IMR-90 (cell line): ENCODE measurements around the gene SOSTDC1. TPM values are rescaled to one million over a fixed set of nuclear protein-coding genes. Genes with fewer than 3 reads are reported as not detected.

ENCODE experiments used
- ATAC-seq: fragments of 200-7000 bp; cut with Tn5 transposase; 2 replicates; pipeline ENCODE4 v1.9.1; 2020; ENCODE audit warnings: low read depth, mild to moderate bottlenecking, moderate library complexity
- BruUV-seq: library from RNA; stranded (reverse); fragments of 400-500 nt; replicated peaks from 2 replicates; lab custom pipeline; 2021; lab: Mats Ljungman, UMichigan
- CTCF ChIA-PET: fragments of 300-600 bp; formaldehyde crosslinking; extraction: SDS; loops from one replicate; lab custom pipeline; 2021; ENCODE audit warnings: antibody characterized with exemption; lab: Yijun Ruan, JAX
- POLR2A ChIA-PET: fragments of 300-600 bp; sonication (Branson Sonifier 250); formaldehyde crosslinking; loops from one replicate; lab custom pipeline; 2022; ENCODE audit warnings: antibody characterized with exemption; ENCODE audit not compliant: unreplicated experiment; lab: Charles Lee
- DNase-seq: peaks from one replicate; pipeline ENCODE4 v3.0.0; 2013
- H2AFZ ChIP-seq: replicated peaks from 2 replicates; pipeline ENCODE3; 2013; ENCODE audit warnings: low read length, mild to moderate bottlenecking; ENCODE audit not compliant: poor library complexity
- H2AK5ac ChIP-seq: 2 replicates; pipeline ENCODE4 v1.6.1; 2013; ENCODE audit warnings: low read depth, low read length, inconsistent platforms
- H2AK9ac ChIP-seq: replicated peaks from 2 replicates; pipeline ENCODE3; 2013; ENCODE audit warnings: mild to moderate bottlenecking, low read depth, low read length, moderate library complexity; ENCODE audit not compliant: poor library complexity
- H2BK120ac ChIP-seq: 2 replicates; pipeline ENCODE4 v1.6.1; 2013; ENCODE audit warnings: low read depth, low read length, inconsistent platforms
- H2BK15ac ChIP-seq: 3 replicates; pipeline ENCODE4 v1.6.1; 2013; ENCODE audit warnings: low read depth, low read length, inconsistent platforms
- H2BK20ac ChIP-seq: 2 replicates; pipeline ENCODE4 v1.6.1; 2013; ENCODE audit warnings: low read depth, mild to moderate bottlenecking, inconsistent platforms, low read length, moderate library complexity
- H2BK5ac ChIP-seq: 2 replicates; pipeline ENCODE4 v1.6.1; 2013; ENCODE audit warnings: mild to moderate bottlenecking, low read depth, low read length, inconsistent platforms; ENCODE audit not compliant: poor library complexity, severe bottlenecking
- H3K14ac ChIP-seq: replicated peaks from 2 replicates; pipeline ENCODE4 v1.6.1; 2013; ENCODE audit warnings: low read depth, low read length, inconsistent platforms
- H3K18ac ChIP-seq: 2 replicates; pipeline ENCODE4 v1.6.1; 2013; ENCODE audit warnings: low read depth, low read length, control low read depth
- H3K23ac ChIP-seq: 2 replicates; pipeline ENCODE4 v1.6.1; 2013; ENCODE audit warnings: low read depth, low read length, inconsistent platforms
- H3K27ac ChIP-seq: 2 replicates; pipeline ENCODE4 v1.5.1; 2013; ENCODE audit warnings: mild to moderate bottlenecking, control low read depth, low read length; ENCODE audit not compliant: insufficient read depth
- H3K27me3 ChIP-seq: 2 replicates; pipeline ENCODE4 v1.6.1; 2013; ENCODE audit warnings: low read length; ENCODE audit not compliant: control insufficient read depth, insufficient read depth
- H3K36me3 ChIP-seq: 2 replicates; pipeline ENCODE4 v1.6.1; 2013; ENCODE audit warnings: low read length, mixed read lengths; ENCODE audit not compliant: control insufficient read depth, insufficient read depth
- H3K4ac ChIP-seq: 2 replicates; pipeline ENCODE4 v1.6.1; 2013; ENCODE audit warnings: low read depth, low read length, inconsistent platforms
- H3K4me1 ChIP-seq: 2 replicates; pipeline ENCODE4 v1.6.1; 2013; ENCODE audit warnings: low read length, mixed read lengths; ENCODE audit not compliant: control insufficient read depth, insufficient read depth
- H3K4me2 ChIP-seq: 2 replicates; pipeline ENCODE4 v1.6.1; 2013; ENCODE audit warnings: low read depth, mild to moderate bottlenecking, control low read depth, low read length, moderate library complexity
- H3K4me3 ChIP-seq: 2 replicates; pipeline ENCODE4 v1.5.1; 2013; ENCODE audit warnings: low read depth, mild to moderate bottlenecking, control low read depth, low read length, moderate library complexity; ENCODE audit not compliant: insufficient read depth
- H3K56ac ChIP-seq: 2 replicates; pipeline ENCODE4 v1.6.1; 2013; ENCODE audit warnings: low read length, inconsistent platforms; ENCODE audit not compliant: insufficient read depth; ENCODE audit errors: extremely low read depth
- H3K79me1 ChIP-seq, 2 experiments: 2 replicates each; pipeline ENCODE4 v1.6.1; 2013; ENCODE audit warnings: low read length in 2 of 2, inconsistent platforms in 1 of 2, low read depth in 1 of 2
- H3K9ac ChIP-seq: 2 replicates; pipeline ENCODE4 v1.6.1; 2013; ENCODE audit warnings: low read depth, low read length, control low read depth
- H3K9me1 ChIP-seq: 2 replicates; pipeline ENCODE4 v1.6.1; 2013; ENCODE audit warnings: low read length, inconsistent platforms; ENCODE audit not compliant: insufficient read depth
- H3K9me3 ChIP-seq: 2 replicates; pipeline ENCODE4 v1.6.1; 2013; ENCODE audit warnings: low read length; ENCODE audit not compliant: control insufficient read depth, insufficient read depth
- H4K20me1 ChIP-seq: 2 replicates; pipeline ENCODE4 v1.6.1; 2013; ENCODE audit warnings: low read length, inconsistent platforms; ENCODE audit not compliant: insufficient read depth
- H4K5ac ChIP-seq: 2 replicates; pipeline ENCODE4 v1.6.1; 2013; ENCODE audit warnings: mild to moderate bottlenecking, low read depth, low read length, control low read depth
- H4K8ac ChIP-seq, 2 experiments: 2 replicates each; pipeline ENCODE4 v1.6.1; 2013; ENCODE audit warnings: low read depth in 2 of 2, low read length in 2 of 2, control low read depth in 1 of 2, inconsistent platforms in 1 of 2
- H4K91ac ChIP-seq: 2 replicates; pipeline ENCODE4 v1.6.1; 2013; ENCODE audit warnings: low read depth, low read length, inconsistent platforms; ENCODE audit not compliant: insufficient read depth
- BHLHE40 ChIP-seq: fragments of 150-350 bp; IDR thresholded peaks from 2 replicates; pipeline ENCODE4 v1.6.1; 2016; ENCODE audit warnings: mild to moderate bottlenecking, low read depth, low read length
- CEBPB ChIP-seq: IDR thresholded peaks from 2 replicates; pipeline ENCODE4 v1.6.1; 2012; ENCODE audit warnings: low read depth, low read length, improper control_type of control experiment
- CHD1 ChIP-seq: IDR thresholded peaks from 2 replicates; pipeline ENCODE4 v1.6.1; 2012; ENCODE audit warnings: low read depth, low read length, improper control_type of control experiment
- FOS ChIP-seq: fragments of 150-350 bp; IDR thresholded peaks from 2 replicates; pipeline ENCODE4 v1.6.1; 2016; ENCODE audit warnings: low read depth, low read length
- MAFK ChIP-seq: IDR thresholded peaks from 2 replicates; pipeline ENCODE4 v1.6.1; 2012; ENCODE audit warnings: low read depth, low read length, improper control_type of control experiment
- MAZ ChIP-seq: IDR thresholded peaks from 2 replicates; pipeline ENCODE4 v1.6.1; 2012; ENCODE audit warnings: low read depth, mild to moderate bottlenecking, low read length, improper control_type of control experiment, moderate library complexity, borderline replicate concordance
- MXI1 ChIP-seq: IDR thresholded peaks from 2 replicates; pipeline ENCODE4 v1.6.1; 2012; ENCODE audit warnings: low read depth, mild to moderate bottlenecking, low read length, moderate library complexity, borderline replicate concordance
- NFE2L2 ChIP-seq: fragments of 150-350 bp; IDR thresholded peaks from 2 replicates; pipeline ENCODE4 v1.6.1; 2016; ENCODE audit warnings: low read depth, mild to moderate bottlenecking, low read length
- POLR2A ChIP-seq: IDR thresholded peaks from 2 replicates; pipeline ENCODE4 v1.6.1; 2012; ENCODE audit warnings: mild to moderate bottlenecking, low read depth, low read length
- RAD21 ChIP-seq: IDR thresholded peaks from 2 replicates; pipeline ENCODE4 v1.6.1; 2012; ENCODE audit warnings: low read length, improper control_type of control experiment
- RCOR1 ChIP-seq: IDR thresholded peaks from 2 replicates; pipeline ENCODE4 v1.6.1; 2012; ENCODE audit warnings: mild to moderate bottlenecking, low read length, improper control_type of control experiment; ENCODE audit not compliant: insufficient replicate concordance
- RFX5 ChIP-seq: IDR thresholded peaks from 2 replicates; pipeline ENCODE4 v1.8.0; 2012; ENCODE audit warnings: low read depth, mild to moderate bottlenecking, low read length, moderate library complexity
- SMC3 ChIP-seq: fragments of 150-350 bp; IDR thresholded peaks from 2 replicates; pipeline ENCODE4 v1.6.1; 2016; ENCODE audit warnings: low read depth, mild to moderate bottlenecking, antibody characterized with exemption, low read length, moderate library complexity
- WGBS, 2 experiments: methylation state at CpG; one replicate each; pipeline versions ENCODE4 v1.1.5 to v1.1.7; 2013; ENCODE audit warnings: missing lambda C conversion rate in 2 of 2; ENCODE audit not compliant: insufficient read length in 1 of 2; ENCODE audit errors: extremely low coverage in 2 of 2; 5-methylcytosine and 5-hydroxymethylcytosine counted together
- dilution Hi-C: fragments of 300-500 bp; cut with HindIII; formaldehyde crosslinking; loops from one replicate; pipeline ENCODE4 v1.14.3; 2018; ENCODE audit warnings: low sequenced_read_pairs; ENCODE audit not compliant: unreplicated experiment
- in situ Hi-C: fragments of 300-500 bp; cut with MboI; formaldehyde crosslinking; loops from 3 replicates; pipeline ENCODE4 v1.14.3; 2019; ENCODE audit warnings: low sequenced_read_pairs, inconsistent platforms, mixed read lengths
- intact Hi-C: fragments of 100-400 bp; cut with micrococcal nuclease; formaldehyde crosslinking; loops from 2 replicates; pipeline ENCODE4 v1.10.0; 2022
- polyA plus RNA-seq, 3 experiments: library from polyadenylated mRNA; depleted of rRNA; stranded (reverse); fragments of >200 nt; gene quantifications; 2 replicates each; pipeline ENCODE4 v1.2.3, GENCODE V29; 2012; ENCODE audit warnings: low replicate concordance in 1 of 3
- total RNA-seq: library from RNA; depleted of rRNA; stranded (reverse); fragments of >200 nt; gene quantifications from 2 replicates; pipeline ENCODE4 v1.2.3, GENCODE V29; 2012
- TF ChIP-seq, protein P1 (sequence below): conservative IDR thresholded peaks from 2 replicates; pipeline ENCODE4 v1.5.1; 2012; ENCODE audit warnings: mild to moderate bottlenecking, low read depth, low read length, improper control_type of control experiment
- TF ChIP-seq, protein P2 (sequence below): fragments of 150-350 bp; IDR thresholded peaks from 2 replicates; pipeline ENCODE4 v1.6.1; 2016; ENCODE audit warnings: low read depth, mild to moderate bottlenecking, low read length, moderate library complexity, borderline replicate concordance
- TF ChIP-seq, protein P3 (sequence below): fragments of 150-350 bp; IDR thresholded peaks from 2 replicates; pipeline ENCODE4 v1.6.1; 2017; ENCODE audit warnings: mild to moderate bottlenecking, antibody characterized with exemption, low read length, low read depth

SOSTDC1 gene
- total and polyA plus RNA-seq, 2 of the 4 experiments (the other 2 are of a cell fraction), result 0.07 TPM; not detected in 1

DNA sequence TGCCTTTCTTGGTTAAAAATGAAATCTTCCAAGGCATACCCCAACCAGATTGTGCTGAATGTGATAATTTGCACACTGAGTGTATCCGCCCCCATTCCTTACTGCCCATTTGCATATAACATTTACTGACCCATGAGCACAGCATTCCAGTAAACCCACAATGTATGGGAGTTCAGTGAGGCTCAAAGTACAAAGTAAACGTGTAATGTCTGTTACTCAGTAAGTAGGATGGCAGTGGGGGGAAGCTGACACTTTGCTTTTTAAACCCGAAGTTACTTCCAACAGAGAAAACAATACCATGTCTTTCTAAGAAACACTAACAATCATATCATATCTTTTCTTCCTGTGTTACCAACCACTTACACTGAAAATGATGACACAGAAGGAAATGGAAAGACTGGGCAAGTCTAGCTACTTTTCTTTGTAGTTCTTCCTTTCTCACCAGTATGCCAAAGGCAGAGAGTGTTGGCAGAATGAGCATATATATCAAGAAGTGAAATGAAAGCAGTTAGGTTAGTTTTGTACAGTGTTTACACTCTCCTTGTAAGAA lies 27.1 kb upstream of the SOSTDC1 start:
- Histone ChIP-seq H3K4ac (no peak overlapping the region), H3K9me3 (no peaks in the 10 kb centered on the region), H3K79me1 (no peaks in the 10 kb centered on the region), H3K27me3 (no peaks in the 10 kb centered on the region), H3K14ac (no peak overlapping the region), H3K56ac (no peak overlapping the region), H3K27ac (no peak overlapping the region), H2BK120ac (no peak overlapping the region), H2AK9ac (no peak overlapping the region), H2BK5ac (no peak overlapping the region), H3K4me2 (peak overlapping the region; percentile 59; the same call in 1 of the 2 replicates), H2AFZ (no peak overlapping the region), H2AK5ac (no peak overlapping the region), H4K20me1 (no peaks in the 10 kb centered on the region), H4K91ac (no peak overlapping the region), H4K8ac (no peak overlapping the region), H3K4me1 (no peaks in the 10 kb centered on the region), H3K23ac (0 out of 2 replicates have a peak overlapping the region, but pooled peaks have one; percentile 4), H3K9ac (no peak overlapping the region), H4K5ac (no peak overlapping the region), H2BK20ac (no peak overlapping the region), H2BK15ac (no peak overlapping the region), H3K9me1 (no peaks in the 10 kb centered on the region), H3K18ac (no peak overlapping the region; the same call in 1 of the 2 replicates), H3K36me3 (no peaks in the 10 kb centered on the region), H3K4me3 (no peak overlapping the region)
- BruUV-seq, result no TSS peak
- no CpG with 5 or more reads among the region's 3 CpGs for WGBS, 2 experiments
- dilution Hi-C loops (no loop called here), in situ Hi-C loops (no loop called here), intact Hi-C loops (no loop called here)
- ChIA-PET CTCF (interaction anchor here (1.1 kb wide), 1 partner anchor 10 kb away, joined by 3 read pairs; no protein-coding TSS in a partner anchor), POLR2A (no interaction called here)
- TF ChIP-seq RAD21 (no peak), CEBPB (no peak), CHD1 (no peak), NFE2L2 (no peak), RFX5 (no peak), POLR2A (no peak), MXI1 (no peak), MAZ (no peak), MAFK (no peak), SMC3 (no peak), BHLHE40 (no peak), RCOR1 (no peak), FOS (no peak)
- TF ChIP-seq, protein P1, sequence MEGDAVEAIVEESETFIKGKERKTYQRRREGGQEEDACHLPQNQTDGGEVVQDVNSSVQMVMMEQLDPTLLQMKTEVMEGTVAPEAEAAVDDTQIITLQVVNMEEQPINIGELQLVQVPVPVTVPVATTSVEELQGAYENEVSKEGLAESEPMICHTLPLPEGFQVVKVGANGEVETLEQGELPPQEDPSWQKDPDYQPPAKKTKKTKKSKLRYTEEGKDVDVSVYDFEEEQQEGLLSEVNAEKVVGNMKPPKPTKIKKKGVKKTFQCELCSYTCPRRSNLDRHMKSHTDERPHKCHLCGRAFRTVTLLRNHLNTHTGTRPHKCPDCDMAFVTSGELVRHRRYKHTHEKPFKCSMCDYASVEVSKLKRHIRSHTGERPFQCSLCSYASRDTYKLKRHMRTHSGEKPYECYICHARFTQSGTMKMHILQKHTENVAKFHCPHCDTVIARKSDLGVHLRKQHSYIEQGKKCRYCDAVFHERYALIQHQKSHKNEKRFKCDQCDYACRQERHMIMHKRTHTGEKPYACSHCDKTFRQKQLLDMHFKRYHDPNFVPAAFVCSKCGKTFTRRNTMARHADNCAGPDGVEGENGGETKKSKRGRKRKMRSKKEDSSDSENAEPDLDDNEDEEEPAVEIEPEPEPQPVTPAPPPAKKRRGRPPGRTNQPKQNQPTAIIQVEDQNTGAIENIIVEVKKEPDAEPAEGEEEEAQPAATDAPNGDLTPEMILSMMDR, result no peak
- TF ChIP-seq, protein P2, sequence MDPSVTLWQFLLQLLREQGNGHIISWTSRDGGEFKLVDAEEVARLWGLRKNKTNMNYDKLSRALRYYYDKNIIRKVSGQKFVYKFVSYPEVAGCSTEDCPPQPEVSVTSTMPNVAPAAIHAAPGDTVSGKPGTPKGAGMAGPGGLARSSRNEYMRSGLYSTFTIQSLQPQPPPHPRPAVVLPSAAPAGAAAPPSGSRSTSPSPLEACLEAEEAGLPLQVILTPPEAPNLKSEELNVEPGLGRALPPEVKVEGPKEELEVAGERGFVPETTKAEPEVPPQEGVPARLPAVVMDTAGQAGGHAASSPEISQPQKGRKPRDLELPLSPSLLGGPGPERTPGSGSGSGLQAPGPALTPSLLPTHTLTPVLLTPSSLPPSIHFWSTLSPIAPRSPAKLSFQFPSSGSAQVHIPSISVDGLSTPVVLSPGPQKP, result no peak
- TF ChIP-seq, protein P3, sequence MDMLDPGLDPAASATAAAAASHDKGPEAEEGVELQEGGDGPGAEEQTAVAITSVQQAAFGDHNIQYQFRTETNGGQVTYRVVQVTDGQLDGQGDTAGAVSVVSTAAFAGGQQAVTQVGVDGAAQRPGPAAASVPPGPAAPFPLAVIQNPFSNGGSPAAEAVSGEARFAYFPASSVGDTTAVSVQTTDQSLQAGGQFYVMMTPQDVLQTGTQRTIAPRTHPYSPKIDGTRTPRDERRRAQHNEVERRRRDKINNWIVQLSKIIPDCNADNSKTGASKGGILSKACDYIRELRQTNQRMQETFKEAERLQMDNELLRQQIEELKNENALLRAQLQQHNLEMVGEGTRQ, result no peak
- DNase-seq, result peak; percentile 46
- ATAC-seq, result peak; percentile 57; the same call in 1 of the 2 replicates
